Keratinocyte (primary cell): ENCODE data around the gene CPEB2.

Experiments used
- EZH2 ChIP-seq: IDR thresholded peaks from one replicate; pipeline ENCODE4 v1.6.1; 2012; ENCODE audit warnings: inconsistent platforms, mild to moderate bottlenecking, low read length, moderate library complexity
- TF ChIP-seq, protein P1 (sequence below), 3 experiments: IDR thresholded peaks in 1 of 3; conservative IDR thresholded peaks in 1 of 3; optimal IDR thresholded peaks in 1 of 3; 2 replicates in 2 of 3; 3 replicates in 1 of 3; pipeline versions ENCODE3 to v1.5.1; 2011; ENCODE audit warnings: low read length in 3 of 3, mild to moderate bottlenecking in 3 of 3, moderate library complexity in 2 of 3, control low read depth in 1 of 3, inconsistent platforms in 1 of 3; ENCODE audit not compliant: insufficient read depth in 2 of 3; ENCODE audit errors: extremely low read depth in 1 of 3

DNA sequence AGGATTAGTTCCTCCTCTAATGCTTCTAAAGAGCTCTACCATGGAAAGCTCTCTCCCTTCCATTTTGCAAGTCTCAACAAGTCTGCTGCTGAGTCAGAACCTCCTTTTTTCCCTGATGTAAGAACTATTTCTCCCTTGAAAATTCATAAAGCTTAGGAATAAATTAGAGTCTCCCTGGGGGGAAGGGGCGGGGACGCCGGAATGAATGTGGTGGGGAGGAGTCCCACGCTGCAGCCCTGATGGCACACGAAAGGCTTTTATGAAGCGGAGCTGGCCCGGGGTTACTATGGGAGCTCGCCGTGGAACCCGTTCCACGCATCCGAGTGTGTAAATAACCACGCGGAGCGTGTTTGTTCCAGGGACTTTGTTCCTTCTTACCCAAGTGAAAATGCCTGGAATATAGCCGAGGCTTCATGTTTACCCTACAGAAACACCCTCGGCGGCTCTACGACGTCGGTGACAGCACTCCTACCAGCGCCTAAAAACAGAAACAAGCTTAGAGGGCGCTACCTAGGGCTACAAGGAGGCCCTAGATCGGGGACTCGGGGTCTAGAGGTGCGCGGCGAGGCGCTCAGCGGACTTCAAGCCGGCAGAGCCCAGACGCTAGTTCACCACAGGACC is 923 bp upstream of the CPEB2 start:
- no peak for TF ChIP-seq EZH2
- TF ChIP-seq, protein P1, sequence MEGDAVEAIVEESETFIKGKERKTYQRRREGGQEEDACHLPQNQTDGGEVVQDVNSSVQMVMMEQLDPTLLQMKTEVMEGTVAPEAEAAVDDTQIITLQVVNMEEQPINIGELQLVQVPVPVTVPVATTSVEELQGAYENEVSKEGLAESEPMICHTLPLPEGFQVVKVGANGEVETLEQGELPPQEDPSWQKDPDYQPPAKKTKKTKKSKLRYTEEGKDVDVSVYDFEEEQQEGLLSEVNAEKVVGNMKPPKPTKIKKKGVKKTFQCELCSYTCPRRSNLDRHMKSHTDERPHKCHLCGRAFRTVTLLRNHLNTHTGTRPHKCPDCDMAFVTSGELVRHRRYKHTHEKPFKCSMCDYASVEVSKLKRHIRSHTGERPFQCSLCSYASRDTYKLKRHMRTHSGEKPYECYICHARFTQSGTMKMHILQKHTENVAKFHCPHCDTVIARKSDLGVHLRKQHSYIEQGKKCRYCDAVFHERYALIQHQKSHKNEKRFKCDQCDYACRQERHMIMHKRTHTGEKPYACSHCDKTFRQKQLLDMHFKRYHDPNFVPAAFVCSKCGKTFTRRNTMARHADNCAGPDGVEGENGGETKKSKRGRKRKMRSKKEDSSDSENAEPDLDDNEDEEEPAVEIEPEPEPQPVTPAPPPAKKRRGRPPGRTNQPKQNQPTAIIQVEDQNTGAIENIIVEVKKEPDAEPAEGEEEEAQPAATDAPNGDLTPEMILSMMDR (optimal IDR thresholded peaks at IDR 0.05 in 1 of 3, IDR thresholded peaks at IDR 0.05 in 1 of 3, conservative IDR thresholded peaks at IDR 0.05 in 1 of 3; ENCODE audit: extremely low read depth in 1 of 3, insufficient read depth in 2 of 3, low read length in 3 of 3) = no peak
